H54 (cell line): ENCODE results near the gene ENTHD1.

Experiments used
- DNase-seq: peaks from one replicate; pipeline ENCODE4 v3.0.0; 2011; ENCODE audit warnings: low spot score, mixed read lengths; ENCODE audit not compliant: insufficient read length
- FAIRE-seq: peaks from 3 replicates; lab custom pipeline; 2011; peaks lifted over from hg19 to GRCh38; lab: Jason Lieb, UNC
- POLR2A ChIP-seq: IDR thresholded peaks from 2 replicates; pipeline ENCODE4 v1.6.1; 2011; ENCODE audit warnings: low read depth, mild to moderate bottlenecking, low read length

Gene ENTHD1

GRCh38 chr22:39800790-39801520 lies 92.6 kb downstream of the ENTHD1 start:
- FAIRE-seq (no peak), DNase-seq (no peak)
- TF ChIP-seq POLR2A, result no peak

GRCh38 chr22:39797528-39798147 lies 95.9 kb downstream of the ENTHD1 start:
- FAIRE-seq, result no peak
- DNase-seq, result no peak
- TF ChIP-seq POLR2A, result no peak

- no peak for TF ChIP-seq POLR2A
- DNase-seq (no peak), FAIRE-seq (no peak)
Observed at GRCh38 chr22:39789788-39790187, 103.8 kb downstream of the ENTHD1 start.

GRCh38 chr22:39785232-39785631 lies 108.3 kb downstream of the ENTHD1 start:
- no peak for DNase-seq
- FAIRE-seq, result no peak

GRCh38 chr22:39777716-39778454 lies 115.7 kb downstream of the ENTHD1 start:
- FAIRE-seq (no peak), DNase-seq (no peak)
- no peak for TF ChIP-seq POLR2A

More at GRCh38 chr22:39785232-39785631, 108.3 kb downstream of the ENTHD1 start:
- no peak for TF ChIP-seq POLR2A

- FAIRE-seq (no peak), DNase-seq (no peak)
- no peak for TF ChIP-seq POLR2A
Observed at GRCh38 chr22:39776295-39777009, 117.1 kb downstream of the ENTHD1 start.

GRCh38 chr22:39773976-39774539 lies 119.5 kb downstream of the ENTHD1 start:
- no peak for TF ChIP-seq POLR2A
- DNase-seq, result no peak
- no peak for FAIRE-seq

- DNase-seq (no peak), FAIRE-seq (no peak)
- no peak for TF ChIP-seq POLR2A
Observed at GRCh38 chr22:39773503-39773902, 120.1 kb downstream of the ENTHD1 start.

GRCh38 chr22:39771486-39771885 lies 122.1 kb downstream of the ENTHD1 start:
- no peak for DNase-seq
- FAIRE-seq, result no peak
- TF ChIP-seq POLR2A, result no peak

GRCh38 chr22:39765661-39766060 lies 127.9 kb downstream of the ENTHD1 start:
- DNase-seq (no peak), FAIRE-seq (no peak)
- TF ChIP-seq POLR2A, result no peak

- no peak for FAIRE-seq
- no peak for TF ChIP-seq POLR2A
Observed at GRCh38 chr22:39765046-39765445, 128.5 kb downstream of the ENTHD1 start.

GRCh38 chr22:39763276-39763675 lies 130.3 kb downstream of the ENTHD1 start:
- no peak for FAIRE-seq
- TF ChIP-seq POLR2A, result no peak
- DNase-seq, result no peak

More at GRCh38 chr22:39765046-39765445, 128.5 kb downstream of the ENTHD1 start:
- DNase-seq, result no peak

GRCh38 chr22:39750759-39751158 lies 142.8 kb downstream of the ENTHD1 start:
- no peak for FAIRE-seq
- no peak for DNase-seq
- TF ChIP-seq POLR2A, result no peak
